ENCODE results near the gene PREB.

GRCh38 chr2:27155069-27155520 lies 20.7 kb upstream of the PREB start:
- no peak for TF ChIP-seq POLR2AphosphoS5 (IDR thresholded peaks at IDR 0.05; ENCODE audit: low read depth, low read length)
- TF ChIP-seq REST (IDR thresholded peaks at IDR 0.05; ENCODE audit: insufficient read depth in 1 of 2, low read depth in 2 of 2, low read length in 2 of 2) = no peak
- TF ChIP-seq SIN3A (IDR thresholded peaks at IDR 0.05; ENCODE audit: borderline replicate concordance, insufficient read depth, low read length) = no peak
- no peak for TF ChIP-seq TAF1 (IDR thresholded peaks at IDR 0.05; ENCODE audit: borderline replicate concordance, insufficient read depth, low read length)

All from PFSK-1 (cell line).